GM19324 (cell line): ENCODE results near the gene SRGN.
"Not testable (repeated sequence)": the region's sequence is repeated elsewhere in the genome, so short reads cannot be mapped to it uniquely, and the experiment has no call there.

Experiments
- ATAC-seq: cut with Tn5 transposase; IDR thresholded peaks from one replicate; pipeline ENCODE4 v1.9.1; 2021; ENCODE audit warnings: mild to moderate bottlenecking, moderate library complexity; ENCODE audit not compliant: unreplicated experiment, low FRiP score

Gene SRGN, protein sequence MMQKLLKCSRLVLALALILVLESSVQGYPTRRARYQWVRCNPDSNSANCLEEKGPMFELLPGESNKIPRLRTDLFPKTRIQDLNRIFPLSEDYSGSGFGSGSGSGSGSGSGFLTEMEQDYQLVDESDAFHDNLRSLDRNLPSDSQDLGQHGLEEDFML

GRCh38 chr10:69087590-69088470 is at the start of gene SRGN:
Gene SRGN, plus strand, starts transcription at chr10:69088103. Its CDS starts 55 bp downstream, at chr10:69088158.
- ATAC-seq = peak; percentile 63

- ATAC-seq = not testable (repeated sequence)
Observed at GRCh38 chr10:69040904-69041303, 47.0 kb upstream of the SRGN start.

DNA sequence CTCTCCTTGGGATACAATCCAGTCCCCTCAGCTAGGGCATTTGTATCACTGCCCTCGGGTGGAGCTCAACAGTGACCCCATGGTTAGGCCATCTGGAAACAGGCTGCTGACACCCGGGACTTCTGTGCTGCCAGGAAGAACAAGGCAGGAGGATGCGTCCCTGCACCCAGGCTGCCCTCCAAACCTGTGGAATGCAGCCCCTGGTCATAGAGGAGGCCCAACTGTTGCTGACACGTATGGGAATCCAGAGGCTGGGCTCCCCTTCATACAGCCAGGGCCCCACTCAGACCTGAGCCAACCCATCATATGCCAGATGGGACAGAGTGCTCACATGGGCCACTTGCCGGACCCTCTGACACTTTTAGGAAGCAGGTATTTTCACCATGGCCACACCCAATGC is 45.5 kb upstream of the SRGN start:
- no peak for ATAC-seq

GRCh38 chr10:69042838-69043237 is 45.1 kb upstream of the SRGN start:
- ATAC-seq = no peak

GRCh38 chr10:69043931-69044531 is 43.9 kb upstream of the SRGN start:
- ATAC-seq = no peak

- no peak for ATAC-seq
Observed at GRCh38 chr10:69044546-69044945, 43.4 kb upstream of the SRGN start.

- ATAC-seq = peak; percentile 61
Observed at GRCh38 chr10:69045441-69046300, 42.2 kb upstream of the SRGN start.

DNA sequence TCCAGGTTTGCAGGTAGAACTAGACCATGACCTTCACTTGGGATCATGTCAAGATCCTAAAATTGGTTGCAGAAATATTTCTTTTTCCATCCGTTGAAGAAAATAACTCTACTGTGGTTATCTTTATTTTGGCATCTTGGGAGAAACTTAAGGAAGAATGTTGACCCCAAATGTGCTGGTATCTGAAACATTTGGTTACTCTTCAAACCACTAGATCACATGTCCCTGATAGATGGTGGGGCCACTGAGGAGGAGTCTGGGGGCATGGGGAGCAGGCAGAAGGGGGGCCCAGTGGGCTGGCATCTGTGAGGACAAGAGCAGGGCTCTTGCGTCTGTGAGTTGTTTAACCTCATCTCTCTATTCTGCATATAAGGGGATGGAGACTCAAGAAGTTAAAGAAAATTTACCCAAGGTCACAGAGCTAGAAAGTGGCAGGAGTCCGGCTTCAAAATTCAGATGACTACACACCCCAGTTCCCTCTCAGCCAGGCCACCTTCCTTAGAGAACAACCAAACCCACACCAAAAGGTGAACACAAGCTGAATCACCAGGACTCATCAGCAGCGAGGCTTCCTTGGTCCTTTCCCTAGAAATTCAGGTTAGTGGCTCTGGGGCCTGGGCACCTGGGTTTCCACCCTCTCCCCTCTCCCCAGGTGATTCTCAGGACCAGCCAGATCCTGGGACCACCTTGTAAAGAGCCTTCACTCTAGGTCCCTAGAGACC is 40.6 kb upstream of the SRGN start:
- ATAC-seq = no peak

- ATAC-seq = no peak
Observed at GRCh38 chr10:69048103-69048502, 39.8 kb upstream of the SRGN start.

DNA sequence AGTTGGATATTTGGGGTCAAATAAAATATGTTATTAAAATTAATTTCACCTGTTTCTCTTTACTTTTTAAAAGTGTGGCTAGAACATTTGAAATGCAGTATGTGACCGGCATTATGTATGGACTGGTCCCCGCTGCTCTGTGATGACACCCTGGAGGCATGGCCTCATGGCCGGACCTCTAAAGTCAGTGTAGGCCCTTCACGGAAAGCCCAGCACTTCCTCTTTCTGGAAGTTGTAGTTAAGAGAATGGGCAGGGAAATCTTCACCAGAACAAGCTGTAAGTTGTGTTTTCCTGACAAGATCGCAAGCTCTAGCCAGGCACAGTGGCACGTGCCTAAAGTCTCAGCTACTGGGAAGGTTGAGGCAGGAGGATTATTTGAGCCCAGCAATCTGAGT is 38.3 kb upstream of the SRGN start:
- ATAC-seq = no peak

GRCh38 chr10:69051303-69051702 is 36.6 kb upstream of the SRGN start:
- no peak for ATAC-seq

- no peak for ATAC-seq
Observed at GRCh38 chr10:69051710-69052487, 36.0 kb upstream of the SRGN start.

DNA sequence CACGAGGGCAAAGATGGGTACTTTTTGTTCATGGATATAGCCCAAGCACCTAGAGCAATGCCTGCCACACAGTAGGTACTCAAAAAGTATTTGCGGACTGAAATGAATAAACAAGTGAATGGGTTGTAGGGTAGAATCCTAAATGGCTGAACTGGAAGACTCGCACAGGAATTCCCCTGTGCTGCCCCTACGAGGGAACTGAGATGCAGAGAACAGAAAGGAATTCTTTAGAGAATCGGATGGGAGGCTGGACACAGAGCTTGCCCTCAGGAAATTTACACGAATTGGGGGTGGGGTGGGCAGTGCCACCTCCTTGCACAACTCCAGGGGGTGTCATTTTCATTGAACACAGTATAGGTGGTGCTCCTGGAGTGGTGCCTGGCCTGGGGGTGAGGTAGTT is 35.2 kb upstream of the SRGN start:
- ATAC-seq = no peak

DNA sequence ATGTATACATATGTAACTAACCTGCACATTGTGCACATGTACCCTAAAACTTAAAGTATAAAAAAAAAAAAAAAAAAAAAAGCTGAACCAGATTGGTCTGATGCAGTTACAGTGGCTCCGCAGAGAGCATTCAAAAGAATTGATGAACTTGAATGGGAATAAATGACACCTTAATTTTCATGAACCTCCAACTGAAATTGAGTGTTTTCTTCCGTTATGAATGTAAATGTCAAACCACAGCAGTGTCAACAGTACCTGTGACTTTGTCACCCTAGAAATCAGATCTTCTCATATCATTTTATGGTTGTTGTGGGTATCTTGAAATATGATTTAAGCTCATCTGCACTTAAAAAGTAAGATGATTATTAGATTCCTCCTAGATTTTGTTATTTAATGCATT is 32.7 kb upstream of the SRGN start:
- ATAC-seq = no peak

DNA sequence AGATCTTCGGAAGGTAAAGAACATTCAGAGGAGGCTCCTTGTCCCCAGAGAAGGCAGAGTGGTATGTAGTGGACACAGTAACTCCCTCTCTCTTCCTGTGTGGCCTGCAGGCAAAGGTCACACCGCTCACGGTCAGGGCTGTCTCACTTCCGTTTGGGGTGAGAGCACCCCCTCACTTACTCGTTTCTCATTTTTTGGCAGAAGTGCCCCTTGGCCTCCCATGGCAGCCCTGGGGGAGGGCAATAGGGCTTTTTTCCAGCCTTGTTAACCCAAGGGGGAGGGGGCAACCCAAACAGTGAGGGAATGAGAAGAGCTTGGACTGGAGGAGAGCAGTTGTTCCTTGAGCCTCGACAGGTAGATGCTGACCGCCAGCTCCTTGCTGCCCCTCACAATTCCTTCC is 31.8 kb upstream of the SRGN start:
- ATAC-seq = no peak

DNA sequence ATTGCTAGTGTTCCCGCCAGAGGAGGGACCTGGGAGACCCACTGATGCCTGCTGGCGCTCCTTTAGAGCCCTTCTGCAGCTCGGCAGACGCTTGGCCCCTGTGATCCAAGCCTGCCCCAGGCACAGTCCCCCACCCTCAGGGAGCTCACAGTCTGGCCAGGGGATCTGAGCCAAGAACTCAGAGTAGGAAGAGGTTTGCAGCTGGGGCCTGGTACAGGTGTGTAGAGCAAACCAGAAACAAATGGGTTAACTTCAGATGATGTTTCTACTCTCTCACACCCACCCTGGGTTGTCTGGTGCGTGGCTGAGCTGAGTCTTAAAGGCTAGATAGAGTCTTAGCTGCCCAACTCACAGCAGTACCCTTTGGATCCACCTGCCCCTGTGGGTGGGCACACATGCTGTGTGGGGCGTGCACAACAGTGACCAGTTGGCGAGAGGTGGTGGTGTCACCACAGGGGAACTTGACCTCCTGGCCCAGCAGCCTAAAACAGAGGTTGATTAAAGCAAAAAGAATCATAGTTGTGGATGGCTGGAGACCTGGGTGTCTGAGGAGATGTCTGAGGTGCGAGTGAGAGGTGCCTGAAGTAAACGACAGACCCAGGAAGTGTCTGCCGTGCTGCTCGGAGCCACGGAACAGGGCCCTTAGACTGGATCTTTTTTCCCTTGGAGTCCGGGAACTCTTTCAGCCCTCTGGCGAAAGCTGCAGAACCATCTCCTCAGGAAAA is 31.2 kb upstream of the SRGN start:
- ATAC-seq = no peak

- ATAC-seq = no peak
Observed at GRCh38 chr10:69057261-69057950, 30.5 kb upstream of the SRGN start.

- ATAC-seq = no peak
Observed at GRCh38 chr10:69057951-69058297, 30.0 kb upstream of the SRGN start.
